GM06990 (cell line): ENCODE data around the gene QKI.

ENCODE experiments used
- DNase-seq: peaks from one replicate; pipeline ENCODE4 v3.0.0-alpha.2; 2011; ENCODE audit not compliant: insufficient read length; ENCODE audit errors: extremely low read depth
- H3K27me3 ChIP-seq: replicated peaks from 2 replicates; pipeline ENCODE4 v1.6.0; 2011; ENCODE audit warnings: low read length; ENCODE audit not compliant: control insufficient read depth, insufficient read depth
- H3K36me3 ChIP-seq: 2 replicates; pipeline ENCODE4 v1.5.1; 2011; ENCODE audit warnings: low read length; ENCODE audit not compliant: control insufficient read depth, insufficient read depth
- H3K4me3 ChIP-seq: replicated peaks from 2 replicates; pipeline ENCODE4 v1.5.1; 2011; ENCODE audit warnings: low read depth, mild to moderate bottlenecking, control low read depth, low read length
- CTCF ChIP-seq: IDR thresholded peaks from 2 replicates; pipeline ENCODE4 v1.5.1; 2011; ENCODE audit warnings: low read length, control low read depth, mild to moderate bottlenecking, inconsistent platforms; ENCODE audit not compliant: insufficient read depth, poor library complexity, severe bottlenecking

QKI gene

GRCh38 chr6:163572612-163573011, 158.1 kb downstream of the QKI start:
- no peaks in the 10 kb centered on the region for H3K27me3 ChIP-seq
- H3K36me3 ChIP-seq = no peaks in the 10 kb centered on the region
- no peak overlapping the region for H3K4me3 ChIP-seq
- no peak for DNase-seq
- no peak for TF ChIP-seq CTCF

- no peaks in the 10 kb centered on the region for H3K27me3 ChIP-seq
- H3K36me3 ChIP-seq = no peaks in the 10 kb centered on the region
- no peak for DNase-seq
- H3K4me3 ChIP-seq = no peak overlapping the region
- TF ChIP-seq CTCF = no peak
These were observed 159.1 kb downstream of the QKI start for GRCh38 chr6:163573503-163574179.

GRCh38 chr6:163576114-163576513, 161.6 kb downstream of the QKI start:
- Histone ChIP-seq H3K36me3 (no peaks in the 10 kb centered on the region), H3K27me3 (no peaks in the 10 kb centered on the region), H3K4me3 (no peak overlapping the region)
- TF ChIP-seq CTCF = no peak
- no peak for DNase-seq

GRCh38 chr6:163577404-163577803, 162.9 kb downstream of the QKI start:
- no peak overlapping the region for H3K4me3 ChIP-seq
- no peaks in the 10 kb centered on the region for H3K27me3 ChIP-seq
- DNase-seq = no peak
- no peak for TF ChIP-seq CTCF
- H3K36me3 ChIP-seq = no peaks in the 10 kb centered on the region

- no peak for TF ChIP-seq CTCF
- no peaks in the 10 kb centered on the region for H3K27me3 ChIP-seq
- no peak overlapping the region for H3K4me3 ChIP-seq
- no peaks in the 10 kb centered on the region for H3K36me3 ChIP-seq
- DNase-seq = no peak
These were observed 164.8 kb downstream of the QKI start for GRCh38 chr6:163579111-163579879.
